PC-3 (cell line): Measurements from ENCODE around the gene TMEM225. TPM values are rescaled to one million over a fixed set of nuclear protein-coding genes. Genes with fewer than 3 reads are reported as not detected.

Source experiments
- ATAC-seq: fragments of 200-7000 bp; cut with Tn5 transposase; 2 replicates; pipeline ENCODE4 v1.9.1; 2020; ENCODE audit warnings: mild to moderate bottlenecking, moderate library complexity
- BruUV-seq: library from RNA; stranded (reverse); fragments of 400-500 nt; replicated peaks from 2 replicates; lab custom pipeline; 2021; lab: Mats Ljungman, UMichigan
- CTCF ChIA-PET: fragments of 300-600 bp; sonication (Branson Sonifier 250); formaldehyde crosslinking; loops from one replicate; lab custom pipeline; 2022; ENCODE audit warnings: antibody characterized with exemption; lab: Charles Lee
- POLR2A ChIA-PET: fragments of 300-600 bp; sonication (Branson Sonifier 250); formaldehyde crosslinking; loops from one replicate; lab custom pipeline; 2022; ENCODE audit warnings: antibody characterized with exemption; ENCODE audit not compliant: unreplicated experiment; lab: Charles Lee
- DNase-seq: peaks from one replicate; pipeline ENCODE4 v3.0.0-alpha.2; 2015
- H2AFZ ChIP-seq: fragments of 300-600 bp; sonication (generic); 2 replicates; pipeline ENCODE4 v1.6.0; 2016; ENCODE audit warnings: antibody characterized with exemption, low read length
- H3F3A ChIP-seq: fragments of 300-600 bp; sonication (generic); one replicate; pipeline ENCODE4 v1.6.0; 2017; ENCODE audit warnings: antibody characterized with exemption, low read length, control low read depth, mild to moderate bottlenecking; ENCODE audit not compliant: unreplicated experiment
- H3K27ac ChIP-seq: fragments of 300-600 bp; sonication (generic); 2 replicates; pipeline ENCODE4 v1.5.1; 2016; ENCODE audit warnings: mild to moderate bottlenecking, low read length
- H3K27me3 ChIP-seq: fragments of 300-600 bp; sonication (generic); 2 replicates; pipeline ENCODE4 v1.6.1; 2016; ENCODE audit warnings: low read length, mixed read lengths
- H3K36me3 ChIP-seq: fragments of 300-600 bp; sonication (generic); 2 replicates; pipeline ENCODE4 v1.6.1; 2016; ENCODE audit warnings: low read depth, mixed run types, low read length, mixed read lengths
- H3K4me1 ChIP-seq: fragments of 300-600 bp; sonication (generic); 2 replicates; pipeline ENCODE4 v1.5.1; 2016; ENCODE audit warnings: low read length; ENCODE audit not compliant: insufficient read depth
- H3K4me2 ChIP-seq: fragments of 300-600 bp; sonication (generic); 2 replicates; pipeline ENCODE4 v1.6.0; 2016; ENCODE audit warnings: low read length
- H3K4me3 ChIP-seq: fragments of 300-600 bp; sonication (generic); 2 replicates; pipeline ENCODE4 v1.5.1; 2016; ENCODE audit warnings: mild to moderate bottlenecking, low read length, mixed read lengths
- H3K79me2 ChIP-seq: fragments of 300-600 bp; sonication (generic); 2 replicates; pipeline ENCODE4 v1.6.1; 2017; ENCODE audit warnings: low read length, mixed read lengths
- H3K9ac ChIP-seq: fragments of 300-600 bp; sonication (generic); 2 replicates; pipeline ENCODE4 v1.6.0; 2016; ENCODE audit warnings: mild to moderate bottlenecking, low read length
- H3K9me2 ChIP-seq: fragments of 300-600 bp; sonication (generic); replicated peaks from 2 replicates; pipeline ENCODE4 v1.6.1; 2016; ENCODE audit warnings: mixed run types, low read length, mixed read lengths
- H3K9me3 ChIP-seq: fragments of 300-600 bp; sonication (generic); 2 replicates; pipeline ENCODE4 v1.6.1; 2016; ENCODE audit warnings: low read length, mixed read lengths
- H4K20me1 ChIP-seq: fragments of 300-600 bp; sonication (generic); 2 replicates; pipeline ENCODE4 v1.6.1; 2016; ENCODE audit warnings: low read length, mixed read lengths
- EZH2 ChIP-seq: fragments of 300-600 bp; sonication (generic); IDR thresholded peaks from one replicate; pipeline ENCODE4 v1.6.1; 2017; ENCODE audit warnings: antibody characterized with exemption, mild to moderate bottlenecking, low read length; ENCODE audit not compliant: unreplicated experiment
- EZH2phosphoT487 ChIP-seq: fragments of 300-600 bp; sonication (generic); IDR thresholded peaks from 2 replicates; pipeline ENCODE4 v1.6.1; 2018; ENCODE audit warnings: mild to moderate bottlenecking, antibody characterized with exemption, low read length, borderline replicate concordance
- intact Hi-C: fragments of 100-400 bp; cut with micrococcal nuclease; formaldehyde crosslinking; loops from 2 replicates; pipeline ENCODE4 v1.9.0; 2023
- total RNA-seq: library from RNA; depleted of rRNA; stranded (reverse); fragments of >200 nt; gene quantifications from 2 replicates; pipeline ENCODE4 v1.2.3, GENCODE V29; 2014
- TF ChIP-seq, protein P1 (sequence below): fragments of 300-600 bp; sonication (generic); conservative IDR thresholded peaks from 2 replicates; pipeline ENCODE4 v1.5.1; 2017; ENCODE audit warnings: antibody characterized with exemption, low read depth, mild to moderate bottlenecking, low read length

The TMEM225 gene
- total RNA-seq, 1 experiment from 2014 or later, result not detected

DNA sequence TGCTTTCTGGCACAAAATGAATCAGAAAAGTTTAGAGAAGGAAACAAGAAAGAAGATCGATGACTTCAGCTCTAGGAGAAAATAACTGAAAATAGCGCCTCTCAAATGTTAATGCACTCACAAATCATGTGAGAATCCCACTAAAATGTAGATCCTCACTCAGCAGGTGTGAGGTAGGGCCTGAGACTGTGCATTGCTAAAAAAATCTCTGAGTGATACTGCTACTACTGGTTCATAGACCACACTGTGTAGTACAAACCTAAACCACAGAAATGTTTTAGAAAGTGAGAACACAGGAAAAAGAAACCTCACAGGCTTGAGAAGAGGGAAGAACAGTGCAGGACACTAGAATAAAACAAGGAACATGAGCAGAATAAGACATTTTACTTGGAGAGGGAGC is 18.5 kb upstream of the TMEM225 start:
- Histone ChIP-seq H3K27me3 (peaks cover 82% of the 10 kb centered on the region), H2AFZ (no peak overlapping the region), H3K4me3 (no peak overlapping the region), H3K9ac (no peak overlapping the region), H3K27ac (no peak overlapping the region), H3K4me1 (no peaks in the 10 kb centered on the region), H3K79me2 (no peaks in the 10 kb centered on the region), H3K9me2 (no peaks in the 10 kb centered on the region), H3K4me2 (no peak overlapping the region), H3K9me3 (no peaks in the 10 kb centered on the region), H3K36me3 (no peaks in the 10 kb centered on the region), H4K20me1 (no peaks in the 10 kb centered on the region), H3F3A (no peaks in the 10 kb centered on the region)
- no peak for DNase-seq
- no TSS peak for BruUV-seq
- intact Hi-C loops, result no loop called here
- no peak for ATAC-seq
- ChIA-PET CTCF (no interaction called here), POLR2A (no interaction called here)
- TF ChIP-seq, protein P1, sequence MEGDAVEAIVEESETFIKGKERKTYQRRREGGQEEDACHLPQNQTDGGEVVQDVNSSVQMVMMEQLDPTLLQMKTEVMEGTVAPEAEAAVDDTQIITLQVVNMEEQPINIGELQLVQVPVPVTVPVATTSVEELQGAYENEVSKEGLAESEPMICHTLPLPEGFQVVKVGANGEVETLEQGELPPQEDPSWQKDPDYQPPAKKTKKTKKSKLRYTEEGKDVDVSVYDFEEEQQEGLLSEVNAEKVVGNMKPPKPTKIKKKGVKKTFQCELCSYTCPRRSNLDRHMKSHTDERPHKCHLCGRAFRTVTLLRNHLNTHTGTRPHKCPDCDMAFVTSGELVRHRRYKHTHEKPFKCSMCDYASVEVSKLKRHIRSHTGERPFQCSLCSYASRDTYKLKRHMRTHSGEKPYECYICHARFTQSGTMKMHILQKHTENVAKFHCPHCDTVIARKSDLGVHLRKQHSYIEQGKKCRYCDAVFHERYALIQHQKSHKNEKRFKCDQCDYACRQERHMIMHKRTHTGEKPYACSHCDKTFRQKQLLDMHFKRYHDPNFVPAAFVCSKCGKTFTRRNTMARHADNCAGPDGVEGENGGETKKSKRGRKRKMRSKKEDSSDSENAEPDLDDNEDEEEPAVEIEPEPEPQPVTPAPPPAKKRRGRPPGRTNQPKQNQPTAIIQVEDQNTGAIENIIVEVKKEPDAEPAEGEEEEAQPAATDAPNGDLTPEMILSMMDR, result no peak
- TF ChIP-seq EZH2phosphoT487 (no peak), EZH2 (no peak)

DNA sequence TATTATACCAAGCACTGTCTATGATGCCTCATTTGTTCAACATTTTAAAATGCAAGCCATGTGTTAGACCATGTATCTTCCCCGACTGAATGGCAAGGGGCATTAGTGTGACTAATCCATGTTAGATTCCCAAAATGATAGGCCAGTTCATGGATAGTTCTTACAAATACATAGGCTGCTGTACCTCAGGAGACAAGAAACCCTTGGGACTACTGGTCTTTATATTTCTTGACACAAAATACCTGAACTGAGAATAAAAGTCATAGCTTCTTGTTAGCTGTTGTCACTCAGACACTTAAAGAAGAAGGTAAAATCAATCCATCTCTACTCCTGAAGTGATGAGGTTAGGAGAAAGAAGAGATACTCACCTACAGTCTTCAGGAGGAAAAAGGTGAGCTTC is 16.4 kb upstream of the TMEM225 start, which contains the start of gene OR8D4:
TSS of gene OR8D4 (plus strand) at position 301 of the 400 bp plus-strand sequence. CDS start 4,265 bp downstream, outside the sequence.
- Histone ChIP-seq H3F3A (no peaks in the 10 kb centered on the region), H3K9me3 (no peaks in the 10 kb centered on the region), H3K4me2 (no peak within 1 kb of the TSS), H3K79me2 (no peaks in the 10 kb centered on the region), H3K36me3 (no peaks in the 10 kb centered on the region), H3K4me3 (no peak within 1 kb of the TSS), H4K20me1 (no peaks in the 10 kb centered on the region), H3K4me1 (no peaks in the 10 kb centered on the region), H3K9me2 (no peaks in the 10 kb centered on the region), H2AFZ (no peak within 1 kb of the TSS), H3K27me3 (peaks cover 77% of the 10 kb centered on the region), H3K27ac (no peak within 1 kb of the TSS), H3K9ac (no peak within 1 kb of the TSS)
- DNase-seq, result no peak
- POLR2A ChIA-PET, result no interaction called here
- ATAC-seq, result no peak
- no TSS peak for BruUV-seq
- TF ChIP-seq, protein P1, result no peak
- TF ChIP-seq EZH2, result no peak
- no peak for TF ChIP-seq EZH2phosphoT487
- CTCF ChIA-PET, result no interaction called here
- intact Hi-C loops, result no loop called here

DNA sequence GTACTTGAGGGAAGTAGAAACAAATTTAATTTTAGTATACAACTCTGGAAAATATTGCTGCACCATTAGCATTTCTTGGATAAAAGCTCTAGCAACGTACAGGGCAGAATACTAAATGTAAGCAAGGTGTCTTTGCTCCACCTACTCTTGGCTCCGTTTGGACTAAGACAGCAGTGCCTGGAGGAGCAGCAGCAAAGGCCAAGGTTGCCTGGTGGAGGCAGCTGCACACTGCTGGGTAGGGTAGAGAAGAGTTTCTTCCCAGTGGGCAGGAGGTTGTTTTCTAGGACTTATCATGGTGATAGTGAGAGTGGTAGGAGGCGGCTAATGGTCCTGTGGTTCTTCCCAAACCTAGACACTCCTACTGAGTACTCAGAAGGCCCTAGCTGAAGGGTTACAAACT is 14.3 kb upstream of the TMEM225 start:
- H2AFZ ChIP-seq, result no peak overlapping the region
- H3K4me3 ChIP-seq, result no peak overlapping the region
- no peaks in the 10 kb centered on the region for H3K9me3 ChIP-seq
- no peaks in the 10 kb centered on the region for H3K9me2 ChIP-seq
- BruUV-seq, result no TSS peak
- H3K36me3 ChIP-seq, result no peaks in the 10 kb centered on the region
- intact Hi-C loops, result no loop called here
- H3K4me1 ChIP-seq, result no peaks in the 10 kb centered on the region
- H3K79me2 ChIP-seq, result no peaks in the 10 kb centered on the region
- DNase-seq (no peak), ATAC-seq (no peak)
- ChIA-PET CTCF (no interaction called here), POLR2A (no interaction called here)
- no peaks in the 10 kb centered on the region for H4K20me1 ChIP-seq
- peaks cover 70% of the 10 kb centered on the region for H3K27me3 ChIP-seq
- TF ChIP-seq, protein P1, result no peak
- TF ChIP-seq EZH2phosphoT487, result no peak
- no peak for TF ChIP-seq EZH2
- H3K9ac ChIP-seq, result no peak overlapping the region
- no peak overlapping the region for H3K27ac ChIP-seq
- H3K4me2 ChIP-seq, result no peak overlapping the region
- no peaks in the 10 kb centered on the region for H3F3A ChIP-seq
